Measurements from ENCODE around the gene ARPC1B. TPM values are rescaled to one million over a fixed set of nuclear protein-coding genes. Genes with fewer than 3 reads are reported as not detected.

Gene ARPC1B
- total RNA-seq, 3 donors from 2014 or later (not counting 1 experiment from before 2014, with no cell fraction given), result 161 to 184 (median 179) TPM

- Histone ChIP-seq H3K4me1 (ENCODE audit: control insufficient read depth, insufficient read depth, low read length) (no peaks in the 10 kb centered on the region), H3K36me3 (ENCODE audit: control insufficient read depth, insufficient read depth, low read length) (peaks cover 64% of the 10 kb centered on the region), H3K9me3 (ENCODE audit: control insufficient read depth, insufficient read depth, low read length) (no peaks in the 10 kb centered on the region), H3K4me3 (ENCODE audit: low read length) (no peak overlapping the region), H3K27ac (ENCODE audit: low read length) (no peak overlapping the region), H3K27me3 (ENCODE audit: control insufficient read depth, insufficient read depth, low read length) (no peaks in the 10 kb centered on the region)
- WGBS (ENCODE audit: insufficient coverage), result 97% methylated on average over 9 of the region's 9 CpGs
- Mint-ChIP-seq H3K27ac (no peak overlapping the region), H3K36me3 (peaks cover 7% of the 10 kb centered on the region), H3K4me3 (no peak overlapping the region), H3K9me3 (no peaks in the 10 kb centered on the region), H3K27me3 (ENCODE audit: low read depth in 2 of 2) (no peaks in the 10 kb centered on the region), H3K4me1 (peaks cover 0 to 7% of the 10 kb centered on the region in 2 donors)
- DNase-seq (no peak), ATAC-seq (no peak)
- intact Hi-C loops (cut with micrococcal nuclease), result loop anchor here (5.0 kb wide), 1 partner anchor 39 kb away; no protein-coding TSS in a partner anchor
- TF ChIP-seq CTCF (IDR thresholded peaks at IDR 0.05), result no peak
Measured at GRCh38 chr7:99418260-99418659, 43.7 kb downstream of the ARPC1B start.

- no peaks in the 10 kb centered on the region for H3K9me3 ChIP-seq (ENCODE audit: control insufficient read depth, insufficient read depth, low read length)
- H3K27me3 ChIP-seq (ENCODE audit: control insufficient read depth, insufficient read depth, low read length), result no peaks in the 10 kb centered on the region
- ATAC-seq (peak in 1 of 3 donors; percentile 26), DNase-seq (no peak)
- no peak overlapping the region for H3K27ac ChIP-seq (ENCODE audit: low read length)
- H3K27me3 Mint-ChIP-seq (ENCODE audit: low read depth in 2 of 2), result no peaks in the 10 kb centered on the region
- no peak overlapping the region for H3K4me3 ChIP-seq (ENCODE audit: low read length)
- 95% methylated on average over 29 of the region's 29 CpGs for WGBS (ENCODE audit: insufficient coverage)
- peaks cover 0 to 7% of the 10 kb centered on the region in 2 donors for H3K4me1 Mint-ChIP-seq
- H3K4me3 Mint-ChIP-seq, result no peak overlapping the region
- TF ChIP-seq CTCF (IDR thresholded peaks at IDR 0.05), result no peak
- H3K4me1 ChIP-seq (ENCODE audit: control insufficient read depth, insufficient read depth, low read length), result no peaks in the 10 kb centered on the region
- H3K36me3 Mint-ChIP-seq, result peaks cover 7% of the 10 kb centered on the region
- no peaks in the 10 kb centered on the region for H3K9me3 Mint-ChIP-seq
- intact Hi-C loops (cut with micrococcal nuclease), result loop anchor here (5.0 kb wide), 1 partner anchor 38 kb away; no protein-coding TSS in a partner anchor
- H3K27ac Mint-ChIP-seq, result peak overlapping the region in 1 of 2 donors; percentile 9
- H3K36me3 ChIP-seq (ENCODE audit: control insufficient read depth, insufficient read depth, low read length), result peaks cover 60% of the 10 kb centered on the region
Measured at GRCh38 chr7:99419323-99420021, 44.9 kb downstream of the ARPC1B start.

GRCh38 chr7:99420213-99420612, 45.7 kb downstream of the ARPC1B start:
- intact Hi-C loops (cut with micrococcal nuclease), result no loop called here
- Mint-ChIP-seq H3K27me3 (ENCODE audit: low read depth in 2 of 2) (no peaks in the 10 kb centered on the region), H3K4me1 (peaks cover 0 to under 1% of the 10 kb centered on the region in 2 donors), H3K36me3 (peaks cover under 1% of the 10 kb centered on the region), H3K4me3 (no peak overlapping the region), H3K27ac (no peak overlapping the region), H3K9me3 (no peaks in the 10 kb centered on the region)
- no peak overlapping the region for H3K27ac ChIP-seq (ENCODE audit: low read length)
- no peak overlapping the region for H3K4me3 ChIP-seq (ENCODE audit: low read length)
- ATAC-seq, result no peak
- WGBS (ENCODE audit: insufficient coverage), result 98% methylated on average over 5 of the region's 5 CpGs
- peaks cover 62% of the 10 kb centered on the region for H3K36me3 ChIP-seq (ENCODE audit: control insufficient read depth, insufficient read depth, low read length)
- H3K9me3 ChIP-seq (ENCODE audit: control insufficient read depth, insufficient read depth, low read length), result no peaks in the 10 kb centered on the region
- no peak for DNase-seq
- TF ChIP-seq CTCF (IDR thresholded peaks at IDR 0.05), result no peak
- no peaks in the 10 kb centered on the region for H3K27me3 ChIP-seq (ENCODE audit: control insufficient read depth, insufficient read depth, low read length)
- no peaks in the 10 kb centered on the region for H3K4me1 ChIP-seq (ENCODE audit: control insufficient read depth, insufficient read depth, low read length)

GRCh38 chr7:99420986-99421385, 46.5 kb downstream of the ARPC1B start:
- TF ChIP-seq CTCF (IDR thresholded peaks at IDR 0.05), result no peak
- Mint-ChIP-seq H3K27ac (no peak overlapping the region), H3K36me3 (no peaks in the 10 kb centered on the region), H3K9me3 (no peaks in the 10 kb centered on the region), H3K4me3 (no peak overlapping the region), H3K27me3 (ENCODE audit: low read depth in 2 of 2) (no peaks in the 10 kb centered on the region), H3K4me1 (no peaks in the 10 kb centered on the region)
- H3K4me3 ChIP-seq (ENCODE audit: low read length), result no peak overlapping the region
- intact Hi-C loops (cut with micrococcal nuclease), result no loop called here
- H3K27me3 ChIP-seq (ENCODE audit: control insufficient read depth, insufficient read depth, low read length), result no peaks in the 10 kb centered on the region
- no peak for DNase-seq
- ATAC-seq, result no peak
- peaks cover 56% of the 10 kb centered on the region for H3K36me3 ChIP-seq (ENCODE audit: control insufficient read depth, insufficient read depth, low read length)
- no peaks in the 10 kb centered on the region for H3K9me3 ChIP-seq (ENCODE audit: control insufficient read depth, insufficient read depth, low read length)
- 96% methylated on average over 7 of the region's 7 CpGs for WGBS (ENCODE audit: insufficient coverage)
- no peaks in the 10 kb centered on the region for H3K4me1 ChIP-seq (ENCODE audit: control insufficient read depth, insufficient read depth, low read length)
- H3K27ac ChIP-seq (ENCODE audit: low read length), result no peak overlapping the region

Measured in natural killer cell (primary cell).